ENCODE measurements around the gene ZCCHC7. TPM values are rescaled to one million over a fixed set of nuclear protein-coding genes. Genes with fewer than 3 reads are reported as not detected.

The ZCCHC7 gene
- total and polyA plus RNA-seq, 9 of the 15 experiments (the other 6 are each of a cell fraction or from before 2014, with no cell fraction given) = 34.1 to 68.9 (median 48.8) TPM

DNA sequence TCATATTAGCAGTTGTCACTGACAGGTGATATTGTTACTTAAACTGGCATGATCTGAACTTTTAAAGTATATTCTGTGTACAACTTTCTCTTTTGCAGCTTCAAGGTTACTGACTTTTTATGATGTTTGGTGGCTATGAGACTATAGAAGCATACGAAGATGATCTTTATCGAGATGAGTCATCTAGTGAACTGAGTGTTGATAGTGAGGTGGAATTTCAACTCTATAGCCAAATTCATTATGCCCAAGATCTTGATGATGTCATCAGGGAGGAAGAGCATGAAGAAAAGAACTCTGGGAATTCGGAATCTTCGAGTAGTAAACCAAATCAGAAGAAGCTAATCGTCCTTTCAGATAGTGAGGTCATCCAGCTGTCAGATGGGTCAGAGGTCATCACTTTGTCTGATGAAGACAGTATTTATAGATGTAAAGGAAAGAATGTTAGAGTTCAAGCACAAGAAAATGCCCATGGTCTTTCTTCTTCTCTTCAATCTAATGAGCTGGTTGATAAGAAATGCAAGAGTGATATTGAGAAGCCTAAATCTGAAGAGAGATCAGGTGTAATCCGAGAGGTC is 5.9 kb downstream of the ZCCHC7 start (continued):
- TF ChIP-seq GATA2 (CRISPR knock-in tag; IDR thresholded peaks at IDR 0.05) = peak; percentile 25; the same call in 1 of the 2 replicates
- no peak for TF ChIP-seq NR2C2 (CRISPR knock-in tag; IDR thresholded peaks at IDR 0.05)
- peak; percentile 73 for TF ChIP-seq NR2C2 (tag; IDR thresholded peaks at IDR 0.05)
- no peak for TF ChIP-seq CXXC5 (CRISPR knock-in tag; IDR thresholded peaks at IDR 0.05)
- no peak for TF ChIP-seq MIER1 (IDR thresholded peaks at IDR 0.05; ENCODE audit: low read depth)
- no peak for TF ChIP-seq RCOR1 (IDR thresholded peaks at IDR 0.05; ENCODE audit: borderline replicate concordance in 1 of 2, low read depth in 2 of 2, low read length in 2 of 2)
- TF ChIP-seq, protein P1, sequence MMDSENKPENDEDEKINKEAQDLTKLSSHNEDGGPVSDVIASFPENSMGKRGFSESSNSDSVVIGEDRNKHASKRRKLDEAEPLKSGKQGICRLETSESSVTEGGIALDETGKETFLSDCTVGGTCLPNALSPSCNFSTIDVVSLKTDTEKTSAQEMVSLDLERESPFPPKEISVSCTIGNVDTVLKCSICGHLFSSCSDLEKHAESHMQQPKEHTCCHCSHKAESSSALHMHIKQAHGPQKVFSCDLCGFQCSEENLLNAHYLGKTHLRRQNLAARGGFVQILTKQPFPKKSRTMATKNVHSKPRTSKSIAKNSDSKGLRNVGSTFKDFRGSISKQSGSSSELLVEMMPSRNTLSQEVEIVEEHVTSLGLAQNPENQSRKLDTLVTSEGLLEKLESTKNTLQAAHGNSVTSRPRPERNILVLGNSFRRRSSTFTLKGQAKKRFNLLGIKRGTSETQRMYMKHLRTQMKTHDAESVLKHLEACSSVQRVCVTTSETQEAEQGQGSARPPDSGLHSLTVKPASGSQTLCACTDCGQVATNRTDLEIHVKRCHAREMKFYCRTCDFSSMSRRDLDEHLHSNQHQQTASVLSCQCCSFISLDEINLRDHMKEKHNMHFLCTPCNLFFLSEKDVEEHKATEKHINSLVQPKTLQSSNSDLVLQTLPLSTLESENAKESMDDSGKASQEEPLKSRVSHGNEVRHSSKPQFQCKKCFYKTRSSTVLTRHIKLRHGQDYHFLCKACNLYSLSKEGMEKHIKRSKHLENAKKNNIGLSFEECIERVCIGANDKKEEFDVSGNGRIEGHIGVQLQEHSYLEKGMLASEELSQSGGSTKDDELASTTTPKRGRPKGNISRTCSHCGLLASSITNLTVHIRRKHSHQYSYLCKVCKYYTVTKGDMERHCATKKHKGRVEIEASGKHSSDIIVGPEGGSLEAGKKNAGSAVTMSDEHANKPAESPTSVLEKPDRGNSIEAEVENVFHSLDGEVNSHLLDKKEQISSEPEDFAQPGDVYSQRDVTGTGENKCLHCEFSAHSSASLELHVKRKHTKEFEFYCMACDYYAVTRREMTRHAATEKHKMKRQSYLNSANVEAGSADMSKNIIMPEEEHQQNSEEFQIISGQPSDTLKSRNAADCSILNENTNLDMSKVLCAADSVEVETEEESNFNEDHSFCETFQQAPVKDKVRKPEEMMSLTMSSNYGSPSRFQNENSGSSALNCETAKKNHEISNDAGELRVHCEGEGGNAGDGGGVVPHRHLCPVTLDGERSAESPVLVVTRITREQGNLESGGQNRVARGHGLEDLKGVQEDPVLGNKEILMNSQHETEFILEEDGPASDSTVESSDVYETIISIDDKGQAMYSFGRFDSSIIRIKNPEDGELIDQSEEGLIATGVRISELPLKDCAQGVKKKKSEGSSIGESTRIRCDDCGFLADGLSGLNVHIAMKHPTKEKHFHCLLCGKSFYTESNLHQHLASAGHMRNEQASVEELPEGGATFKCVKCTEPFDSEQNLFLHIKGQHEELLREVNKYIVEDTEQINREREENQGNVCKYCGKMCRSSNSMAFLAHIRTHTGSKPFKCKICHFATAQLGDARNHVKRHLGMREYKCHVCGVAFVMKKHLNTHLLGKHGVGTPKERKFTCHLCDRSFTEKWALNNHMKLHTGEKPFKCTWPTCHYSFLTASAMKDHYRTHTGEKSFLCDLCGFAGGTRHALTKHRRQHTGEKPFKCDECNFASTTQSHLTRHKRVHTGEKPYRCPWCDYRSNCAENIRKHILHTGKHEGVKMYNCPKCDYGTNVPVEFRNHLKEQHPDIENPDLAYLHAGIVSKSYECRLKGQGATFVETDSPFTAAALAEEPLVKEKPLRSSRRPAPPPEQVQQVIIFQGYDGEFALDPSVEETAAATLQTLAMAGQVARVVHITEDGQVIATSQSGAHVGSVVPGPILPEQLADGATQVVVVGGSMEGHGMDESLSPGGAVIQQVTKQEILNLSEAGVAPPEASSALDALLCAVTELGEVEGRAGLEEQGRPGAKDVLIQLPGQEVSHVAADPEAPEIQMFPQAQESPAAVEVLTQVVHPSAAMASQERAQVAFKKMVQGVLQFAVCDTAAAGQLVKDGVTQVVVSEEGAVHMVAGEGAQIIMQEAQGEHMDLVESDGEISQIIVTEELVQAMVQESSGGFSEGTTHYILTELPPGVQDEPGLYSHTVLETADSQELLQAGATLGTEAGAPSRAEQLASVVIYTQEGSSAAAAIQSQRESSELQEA (IDR thresholded peaks at IDR 0.05; ENCODE audit: low read depth) = no peak
- TF ChIP-seq ATF7 (IDR thresholded peaks at IDR 0.05) = peak; percentile 91
- peak; percentile 60 for TF ChIP-seq CREM (IDR thresholded peaks at IDR 0.05; ENCODE audit: low read depth)
- no peak for TF ChIP-seq EP300 (IDR thresholded peaks at IDR 0.05; ENCODE audit: low read length)
- peak; percentile 95 for TF ChIP-seq JUNB (CRISPR knock-in tag; conservative IDR thresholded peaks at IDR 0.05)
- no peak for TF ChIP-seq KHSRP (IDR thresholded peaks at IDR 0.05)
- TF ChIP-seq, protein P2, sequence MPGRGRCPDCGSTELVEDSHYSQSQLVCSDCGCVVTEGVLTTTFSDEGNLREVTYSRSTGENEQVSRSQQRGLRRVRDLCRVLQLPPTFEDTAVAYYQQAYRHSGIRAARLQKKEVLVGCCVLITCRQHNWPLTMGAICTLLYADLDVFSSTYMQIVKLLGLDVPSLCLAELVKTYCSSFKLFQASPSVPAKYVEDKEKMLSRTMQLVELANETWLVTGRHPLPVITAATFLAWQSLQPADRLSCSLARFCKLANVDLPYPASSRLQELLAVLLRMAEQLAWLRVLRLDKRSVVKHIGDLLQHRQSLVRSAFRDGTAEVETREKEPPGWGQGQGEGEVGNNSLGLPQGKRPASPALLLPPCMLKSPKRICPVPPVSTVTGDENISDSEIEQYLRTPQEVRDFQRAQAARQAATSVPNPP (IDR thresholded peaks at IDR 0.05; ENCODE audit: borderline replicate concordance, insufficient read depth, insufficient read length) = no peak
- TF ChIP-seq, protein P3, sequence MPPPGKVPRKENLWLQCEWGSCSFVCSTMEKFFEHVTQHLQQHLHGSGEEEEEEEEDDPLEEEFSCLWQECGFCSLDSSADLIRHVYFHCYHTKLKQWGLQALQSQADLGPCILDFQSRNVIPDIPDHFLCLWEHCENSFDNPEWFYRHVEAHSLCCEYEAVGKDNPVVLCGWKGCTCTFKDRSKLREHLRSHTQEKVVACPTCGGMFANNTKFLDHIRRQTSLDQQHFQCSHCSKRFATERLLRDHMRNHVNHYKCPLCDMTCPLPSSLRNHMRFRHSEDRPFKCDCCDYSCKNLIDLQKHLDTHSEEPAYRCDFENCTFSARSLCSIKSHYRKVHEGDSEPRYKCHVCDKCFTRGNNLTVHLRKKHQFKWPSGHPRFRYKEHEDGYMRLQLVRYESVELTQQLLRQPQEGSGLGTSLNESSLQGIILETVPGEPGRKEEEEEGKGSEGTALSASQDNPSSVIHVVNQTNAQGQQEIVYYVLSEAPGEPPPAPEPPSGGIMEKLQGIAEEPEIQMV (tag; conservative IDR thresholded peaks at IDR 0.05; ENCODE audit: low read depth) = no peak
- no peak for TF ChIP-seq SMARCA5 (IDR thresholded peaks at IDR 0.05)
- no peak for TF ChIP-seq EWSR1 (IDR thresholded peaks at IDR 0.05; ENCODE audit: borderline replicate concordance, low read depth, partially characterized antibody)
- no peak for TF ChIP-seq MCM2 (IDR thresholded peaks at IDR 0.05; ENCODE audit: low read depth)
- no peak for TF ChIP-seq ZNF140 (CRISPR knock-in tag; IDR thresholded peaks at IDR 0.05)
- TF ChIP-seq IFI16 (CRISPR knock-in tag; IDR thresholded peaks at IDR 0.05) = no peak
